HCT116 (cell line): ENCODE data around the gene HMX3. TPM values are rescaled to one million over a fixed set of nuclear protein-coding genes. Genes with fewer than 3 reads are reported as not detected.
A peak's percentile ranks its signal among the peaks of the same experiment; 100 is the strongest.

Source experiments
- ATAC-seq: fragments of 200-7000 bp; cut with Tn5 transposase; 2 replicates; pipeline ENCODE4 v1.9.1; 2020; ENCODE audit warnings: mild to moderate bottlenecking, moderate library complexity
- Bru-seq: library from RNA; stranded (reverse); fragments of 400-500 nt; gene quantifications from one replicate; lab custom pipeline; 2021; lab: Mats Ljungman, UMichigan
- BruChase-seq, 2 experiments: library from RNA; stranded (reverse); fragments of 400-500 nt; gene quantifications; one replicate each; lab custom pipeline; 2021; lab: Mats Ljungman, UMichigan
- BruUV-seq: library from RNA; stranded (reverse); fragments of 400-500 nt; replicated peaks from 2 replicates; lab custom pipeline; 2021; lab: Mats Ljungman, UMichigan
- CTCF ChIA-PET: fragments of 300-600 bp; sonication (Branson Sonifier 250); formaldehyde crosslinking; loops from one replicate; lab custom pipeline; 2021; ENCODE audit warnings: antibody characterized with exemption; lab: Charles Lee
- POLR2A ChIA-PET: fragments of 300-600, 350-600 bp; sonication (Branson Sonifier 250); formaldehyde crosslinking; loops from one replicate; lab custom pipeline; 2021; ENCODE audit warnings: antibody characterized with exemption; lab: Charles Lee
- RAD21 ChIA-PET, 2 experiments: fragments of 300-600 bp; sonication (Branson Sonifier 250); formaldehyde crosslinking; loops; one replicate each; lab custom pipeline; 2023; ENCODE audit warnings: low total read pairs in 2 of 2; ENCODE audit not compliant: uncharacterized antibody in 2 of 2, unreplicated experiment in 2 of 2, low non-redundant PET in 1 of 2; lab: Charles Lee
- DNase-seq: peaks from one replicate; pipeline ENCODE4 v3.0.0-alpha.2; 2010; ENCODE audit warnings: low read depth, low spot score
- H2AFZ ChIP-seq: fragments of 200-600 bp; shearing (Covaris generic), sonication (generic); 2 replicates; pipeline ENCODE4 v1.6.1; 2017; ENCODE audit warnings: low read depth, mixed run types, mixed read lengths, antibody characterized with exemption, low read length; ENCODE audit not compliant: poor library complexity, severe bottlenecking
- H3K27ac ChIP-seq: 2 replicates; pipeline ENCODE4 v1.5.1; 2012; ENCODE audit warnings: low read depth, low read length
- H3K27me3 ChIP-seq: fragments of 200-600 bp; sonication (generic); 2 replicates; pipeline ENCODE4 v1.6.1; 2016; ENCODE audit warnings: mixed run types, low read length, mixed read lengths; ENCODE audit not compliant: insufficient read depth
- H3K36me3 ChIP-seq, 2 experiments: fragments of 200-500 bp in 1 of 2; fragments of 200-600 bp in 1 of 2; sonication (Bioruptor generic) in 1 of 2; sonication (generic) in 1 of 2; 2 replicates each; pipeline versions ENCODE4 v1.5.1 to v1.6.1; 2014 to 2016; ENCODE audit warnings: low read length in 2 of 2, inconsistent platforms in 1 of 2, mixed read lengths in 1 of 2, mixed run types in 1 of 2; ENCODE audit not compliant: insufficient read depth in 2 of 2, control insufficient read depth in 1 of 2
- H3K4me1 ChIP-seq, 2 experiments: fragments of 200-600 bp in 1 of 2; sonication (generic) in 1 of 2; 2 replicates each; pipeline versions ENCODE4 v1.5.1 to v1.6.1; 2012 to 2017; ENCODE audit warnings: low read length in 2 of 2, inconsistent platforms in 1 of 2, mild to moderate bottlenecking in 1 of 2, mixed read lengths in 1 of 2, mixed run types in 1 of 2, moderate library complexity in 1 of 2; ENCODE audit not compliant: insufficient read depth in 2 of 2, control insufficient read depth in 1 of 2
- H3K4me2 ChIP-seq: fragments of 200-600 bp; sonication (generic); 2 replicates; pipeline ENCODE4 v1.6.1; 2017; ENCODE audit warnings: mixed run types, low read length, mixed read lengths
- H3K4me3 ChIP-seq, 2 experiments: fragments of 200-600 bp in 1 of 2; sonication (generic) in 1 of 2; replicated peaks in 1 of 2; 2 replicates each; pipeline ENCODE4 v1.5.1; 2011 to 2016; ENCODE audit warnings: low read length in 2 of 2, control low read depth in 1 of 2, low read depth in 1 of 2, mild to moderate bottlenecking in 1 of 2, mixed read lengths in 1 of 2, mixed run types in 1 of 2
- H3K79me2 ChIP-seq: fragments of 200-600 bp; sonication (generic); 2 replicates; pipeline ENCODE4 v1.6.1; 2017; ENCODE audit warnings: mild to moderate bottlenecking, mixed run types, low read length, moderate library complexity, mixed read lengths; ENCODE audit not compliant: insufficient read depth
- H3K9ac ChIP-seq: fragments of 200-600 bp; sonication (generic); 2 replicates; pipeline ENCODE4 v1.6.1; 2016; ENCODE audit warnings: low read length, mixed read lengths
- H3K9me2 ChIP-seq: fragments of 200-600 bp; sonication (generic), shearing (Covaris generic); 2 replicates; pipeline ENCODE4 v1.6.1; 2017; ENCODE audit warnings: mixed run types, mild to moderate bottlenecking, moderate library complexity; ENCODE audit not compliant: insufficient read depth
- H3K9me3 ChIP-seq, 2 experiments: fragments of 200-500 bp in 1 of 2; fragments of 200-600 bp in 1 of 2; sonication (Bioruptor generic) in 1 of 2; sonication (generic) in 1 of 2; 2 replicates each; pipeline ENCODE4 v1.6.1; 2014 to 2017; ENCODE audit warnings: low read length in 2 of 2, mixed read lengths in 2 of 2, inconsistent platforms in 1 of 2, low read depth in 1 of 2, mild to moderate bottlenecking in 1 of 2, mixed run types in 1 of 2, moderate library complexity in 1 of 2; ENCODE audit not compliant: control insufficient read depth in 1 of 2, insufficient read depth in 1 of 2
- H4K20me1 ChIP-seq: fragments of 200-600 bp; sonication (generic), shearing (Covaris generic); 2 replicates; pipeline ENCODE4 v1.6.1; 2017; ENCODE audit warnings: mixed run types, mild to moderate bottlenecking, moderate library complexity; ENCODE audit not compliant: insufficient read depth
- EGR1 ChIP-seq: IDR thresholded peaks from 2 replicates; pipeline ENCODE4 v1.6.1; 2012; ENCODE audit warnings: low read depth
- EZH2 ChIP-seq: fragments of 200-600 bp; sonication (generic); IDR thresholded peaks from 2 replicates; pipeline ENCODE4 v1.6.1; 2017; ENCODE audit warnings: antibody characterized with exemption, mixed run types
- EZH2phosphoT487 ChIP-seq: fragments of 200-600 bp; IDR thresholded peaks from 2 replicates; pipeline ENCODE4 v1.6.1; 2018; ENCODE audit warnings: antibody characterized with exemption, borderline replicate concordance
- FOSL1 ChIP-seq: IDR thresholded peaks from 2 replicates; pipeline ENCODE4 v1.6.1; 2012; ENCODE audit warnings: low read depth
- POLR2A ChIP-seq: IDR thresholded peaks from 2 replicates; pipeline ENCODE4 v1.7.0; 2011; ENCODE audit warnings: borderline replicate concordance; ENCODE audit not compliant: insufficient read depth, insufficient read length; ENCODE audit errors: extremely low read depth
- SIN3A ChIP-seq: IDR thresholded peaks from 2 replicates; pipeline ENCODE4 v1.6.1; 2012; ENCODE audit warnings: low read depth
- SP1 ChIP-seq: IDR thresholded peaks from 2 replicates; pipeline ENCODE4 v1.6.1; 2012; ENCODE audit warnings: low read depth
- ZFX ChIP-seq: fragments of 450-650 bp; IDR thresholded peaks from 2 replicates; pipeline ENCODE4 v1.6.1; 2017
- ZNF274 ChIP-seq: fragments of 200-500 bp; sonication (Bioruptor generic); IDR thresholded peaks from 2 replicates; pipeline ENCODE4 v1.6.1; 2014; ENCODE audit warnings: mild to moderate bottlenecking, low read depth, low read length, inconsistent platforms
- intact Hi-C: fragments of 100-400 bp; cut with micrococcal nuclease; formaldehyde crosslinking; loops from 2 replicates; pipeline ENCODE4 v1.10.0; 2022
- long read RNA-seq: library from polyadenylated mRNA; unstranded; transcript quantifications from one replicate; pipeline ENCODE4 v2.0.0, GENCODE V29; 2021; ENCODE audit not compliant: unreplicated experiment
- polyA plus RNA-seq: library from polyadenylated mRNA; unstranded; fragments of >200 nt; gene quantifications from 2 replicates; pipeline ENCODE4 v1.2.1, GENCODE V29; 2012; ENCODE audit warnings: missing spikeins
- total RNA-seq: library from RNA; stranded (reverse); gene quantifications from one replicate; pipeline ENCODE4 v1.2.1, GENCODE V29; 2021; ENCODE audit not compliant: unreplicated experiment
- TF ChIP-seq, protein P1 (sequence below): IDR thresholded peaks from 2 replicates; pipeline ENCODE4 v1.6.1; 2012
- TF ChIP-seq, protein P2 (sequence below): IDR thresholded peaks from 2 replicates; pipeline ENCODE4 v1.6.1; 2012
- TF ChIP-seq, protein P3 (sequence below), 3 experiments: fragments of 200-600 bp in 1 of 3; sonication (generic) in 1 of 3; IDR thresholded peaks in 2 of 3; conservative IDR thresholded peaks in 1 of 3; 2 replicates each; pipeline ENCODE4 v1.5.1; 2012 to 2017; ENCODE audit warnings: low read depth in 2 of 3, low read length in 2 of 3, antibody characterized with exemption in 1 of 3, borderline replicate concordance in 1 of 3, control low read depth in 1 of 3, mild to moderate bottlenecking in 1 of 3, mixed read lengths in 1 of 3, mixed run types in 1 of 3, moderate library complexity in 1 of 3; ENCODE audit not compliant: insufficient read depth in 1 of 3
- TF ChIP-seq, protein P4 (sequence below): IDR thresholded peaks from 2 replicates; pipeline ENCODE4 v1.6.1; 2012; ENCODE audit warnings: low read depth

Gene HMX3
- total RNA-seq = not detected
- polyA plus RNA-seq = not detected in 2 replicates
- percentile 17 among the genes with signal in this experiment for Bru-seq, nascent RNA
- BruChase-seq, experiment 1, labeled RNA remaining after a 6-hour chase = not detected
- not detected for BruChase-seq, experiment 2, labeled RNA remaining after a 2-hour chase
- long read RNA-seq = 0 reads

DNA sequence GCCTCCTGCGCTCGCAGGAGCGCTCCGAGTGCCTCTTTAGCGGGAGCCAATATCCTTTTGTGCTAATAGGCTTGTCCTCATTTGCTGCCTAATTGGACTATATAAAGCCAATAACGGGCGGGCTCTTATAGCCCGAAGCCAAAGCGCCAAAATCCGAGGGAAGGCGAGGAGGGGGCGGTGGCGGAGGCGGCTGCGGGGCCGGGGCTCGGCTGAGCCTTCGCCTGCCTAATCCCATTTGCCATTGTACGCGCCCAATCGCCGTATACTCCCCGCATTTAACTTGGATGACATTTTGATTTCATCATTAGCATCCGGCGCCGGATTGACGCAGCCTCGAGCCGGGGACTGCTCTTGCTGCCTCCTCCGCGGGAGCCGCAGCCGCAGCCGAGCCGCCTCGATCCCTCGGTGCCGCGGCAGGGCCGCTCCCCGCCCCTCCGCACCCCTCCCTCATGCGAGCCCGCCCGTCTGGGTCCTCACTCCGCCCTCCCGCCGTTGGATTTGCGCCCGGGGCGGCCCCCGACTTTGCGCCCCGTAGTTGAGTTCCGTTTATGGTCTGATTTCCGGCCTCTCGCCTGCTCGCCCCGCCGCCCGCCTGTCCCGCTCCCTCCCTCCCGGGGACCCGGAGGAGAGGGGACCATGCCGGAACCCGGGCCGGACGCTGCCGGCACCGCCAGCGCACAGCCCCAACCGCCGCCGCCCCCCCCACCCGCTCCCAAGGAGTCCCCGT lies at the start of gene HMX3:
TSS of gene HMX3 (plus strand) at position 556 of the 727 bp plus-strand sequence. CDS start at position 637, 81 bp downstream.
- TF ChIP-seq, protein P1, sequence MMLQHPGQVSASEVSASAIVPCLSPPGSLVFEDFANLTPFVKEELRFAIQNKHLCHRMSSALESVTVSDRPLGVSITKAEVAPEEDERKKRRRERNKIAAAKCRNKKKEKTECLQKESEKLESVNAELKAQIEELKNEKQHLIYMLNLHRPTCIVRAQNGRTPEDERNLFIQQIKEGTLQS = no peak
- TF ChIP-seq SP1 (no peak), POLR2A (no peak), ZFX (no peak), EGR1 (no peak), SIN3A (no peak), ZNF274 (no peak), EZH2 (no peak), FOSL1 (no peak), EZH2phosphoT487 (no peak)
- TF ChIP-seq, protein P2, sequence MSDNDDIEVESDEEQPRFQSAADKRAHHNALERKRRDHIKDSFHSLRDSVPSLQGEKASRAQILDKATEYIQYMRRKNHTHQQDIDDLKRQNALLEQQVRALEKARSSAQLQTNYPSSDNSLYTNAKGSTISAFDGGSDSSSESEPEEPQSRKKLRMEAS = no peak
- TF ChIP-seq, protein P3, sequence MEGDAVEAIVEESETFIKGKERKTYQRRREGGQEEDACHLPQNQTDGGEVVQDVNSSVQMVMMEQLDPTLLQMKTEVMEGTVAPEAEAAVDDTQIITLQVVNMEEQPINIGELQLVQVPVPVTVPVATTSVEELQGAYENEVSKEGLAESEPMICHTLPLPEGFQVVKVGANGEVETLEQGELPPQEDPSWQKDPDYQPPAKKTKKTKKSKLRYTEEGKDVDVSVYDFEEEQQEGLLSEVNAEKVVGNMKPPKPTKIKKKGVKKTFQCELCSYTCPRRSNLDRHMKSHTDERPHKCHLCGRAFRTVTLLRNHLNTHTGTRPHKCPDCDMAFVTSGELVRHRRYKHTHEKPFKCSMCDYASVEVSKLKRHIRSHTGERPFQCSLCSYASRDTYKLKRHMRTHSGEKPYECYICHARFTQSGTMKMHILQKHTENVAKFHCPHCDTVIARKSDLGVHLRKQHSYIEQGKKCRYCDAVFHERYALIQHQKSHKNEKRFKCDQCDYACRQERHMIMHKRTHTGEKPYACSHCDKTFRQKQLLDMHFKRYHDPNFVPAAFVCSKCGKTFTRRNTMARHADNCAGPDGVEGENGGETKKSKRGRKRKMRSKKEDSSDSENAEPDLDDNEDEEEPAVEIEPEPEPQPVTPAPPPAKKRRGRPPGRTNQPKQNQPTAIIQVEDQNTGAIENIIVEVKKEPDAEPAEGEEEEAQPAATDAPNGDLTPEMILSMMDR (IDR thresholded peaks at IDR 0.05 in 2 of 3, conservative IDR thresholded peaks at IDR 0.05 in 1 of 3; ENCODE audit: borderline replicate concordance in 1 of 3, insufficient read depth in 1 of 3, low read depth in 2 of 3, low read length in 2 of 3) = no peak
- TF ChIP-seq, protein P4, sequence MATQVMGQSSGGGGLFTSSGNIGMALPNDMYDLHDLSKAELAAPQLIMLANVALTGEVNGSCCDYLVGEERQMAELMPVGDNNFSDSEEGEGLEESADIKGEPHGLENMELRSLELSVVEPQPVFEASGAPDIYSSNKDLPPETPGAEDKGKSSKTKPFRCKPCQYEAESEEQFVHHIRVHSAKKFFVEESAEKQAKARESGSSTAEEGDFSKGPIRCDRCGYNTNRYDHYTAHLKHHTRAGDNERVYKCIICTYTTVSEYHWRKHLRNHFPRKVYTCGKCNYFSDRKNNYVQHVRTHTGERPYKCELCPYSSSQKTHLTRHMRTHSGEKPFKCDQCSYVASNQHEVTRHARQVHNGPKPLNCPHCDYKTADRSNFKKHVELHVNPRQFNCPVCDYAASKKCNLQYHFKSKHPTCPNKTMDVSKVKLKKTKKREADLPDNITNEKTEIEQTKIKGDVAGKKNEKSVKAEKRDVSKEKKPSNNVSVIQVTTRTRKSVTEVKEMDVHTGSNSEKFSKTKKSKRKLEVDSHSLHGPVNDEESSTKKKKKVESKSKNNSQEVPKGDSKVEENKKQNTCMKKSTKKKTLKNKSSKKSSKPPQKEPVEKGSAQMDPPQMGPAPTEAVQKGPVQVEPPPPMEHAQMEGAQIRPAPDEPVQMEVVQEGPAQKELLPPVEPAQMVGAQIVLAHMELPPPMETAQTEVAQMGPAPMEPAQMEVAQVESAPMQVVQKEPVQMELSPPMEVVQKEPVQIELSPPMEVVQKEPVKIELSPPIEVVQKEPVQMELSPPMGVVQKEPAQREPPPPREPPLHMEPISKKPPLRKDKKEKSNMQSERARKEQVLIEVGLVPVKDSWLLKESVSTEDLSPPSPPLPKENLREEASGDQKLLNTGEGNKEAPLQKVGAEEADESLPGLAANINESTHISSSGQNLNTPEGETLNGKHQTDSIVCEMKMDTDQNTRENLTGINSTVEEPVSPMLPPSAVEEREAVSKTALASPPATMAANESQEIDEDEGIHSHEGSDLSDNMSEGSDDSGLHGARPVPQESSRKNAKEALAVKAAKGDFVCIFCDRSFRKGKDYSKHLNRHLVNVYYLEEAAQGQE = no peak
- no peak within 1 kb of the TSS for H2AFZ ChIP-seq
- no peaks in the 10 kb centered on the region for H4K20me1 ChIP-seq
- ATAC-seq (no peak), DNase-seq (no peak)
- ChIA-PET POLR2A (no interaction called here), RAD21 (no interaction called here), CTCF (no interaction called here)
- peaks cover 5 to 17% of the 10 kb centered on the region in 2 experiments; a peak in 1 of 4 replicates for H3K4me1 ChIP-seq
- H3K9ac ChIP-seq = no peak within 1 kb of the TSS
- no TSS peak for BruUV-seq
- H3K9me2 ChIP-seq = no peaks in the 10 kb centered on the region
- H3K27ac ChIP-seq = no peak within 1 kb of the TSS; the same call in 1 of the 2 replicates
- H3K4me2 ChIP-seq = no peak within 1 kb of the TSS
- no peak within 1 kb of the TSS for H3K4me3 ChIP-seq
- H3K36me3 ChIP-seq = no peaks in the 10 kb centered on the region
- H3K9me3 ChIP-seq = no peaks in the 10 kb centered on the region
- no peaks in the 10 kb centered on the region for H3K79me2 ChIP-seq
- H3K27me3 ChIP-seq = no peaks in the 10 kb centered on the region
- intact Hi-C loops = no loop called here
